DMS 273 treated with DMSO at 0.1 percent for 48 hours (cell line): Measurements from ENCODE around the gene EZH1.

Source experiments
- DNase-seq: peaks from one replicate; lab custom pipeline; 2025; lab: John Stamatoyannopoulos, UW

The EZH1 gene

DNA sequence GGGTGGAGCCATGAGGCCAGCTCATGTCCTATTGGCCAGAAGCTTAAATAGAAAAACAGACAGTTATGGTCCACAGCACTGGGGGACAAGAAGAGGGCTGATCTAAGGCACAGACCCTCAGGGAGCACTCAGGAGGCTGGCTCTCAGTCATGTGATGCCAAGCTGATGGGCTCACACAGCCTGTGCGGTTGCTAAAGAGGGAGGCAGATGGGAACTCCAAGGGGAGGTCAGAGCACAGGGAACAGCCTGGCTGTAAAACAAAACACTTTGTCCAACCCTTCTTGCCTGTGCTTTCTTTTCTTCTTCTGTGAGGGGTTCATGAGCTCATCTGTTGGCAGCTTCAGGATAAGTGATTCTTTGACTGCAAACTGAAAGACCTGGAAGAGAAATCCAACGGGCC is 35.3 kb downstream of the EZH1 start:
- DNase-seq = no peak

DNA sequence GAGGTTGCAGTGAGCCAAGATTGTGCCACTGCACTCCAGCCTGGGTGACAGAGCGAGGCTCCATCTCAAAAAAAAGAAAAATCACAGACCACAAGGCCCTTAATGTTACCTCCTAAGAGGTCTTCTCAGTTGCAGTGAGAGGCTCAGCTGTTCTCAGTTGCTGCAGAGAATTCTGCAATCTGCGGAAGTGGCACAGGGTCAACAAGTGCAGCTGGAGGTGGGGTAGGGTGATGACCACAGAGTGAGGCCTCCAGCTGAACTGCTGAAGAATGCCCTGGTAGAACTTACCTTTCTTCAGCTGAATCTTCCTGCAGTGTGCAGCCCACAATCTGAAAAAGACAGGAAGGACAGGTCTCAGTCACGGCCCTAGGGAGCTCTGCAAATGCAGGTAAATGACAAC is 36.3 kb downstream of the EZH1 start:
- no peak for DNase-seq

DNA sequence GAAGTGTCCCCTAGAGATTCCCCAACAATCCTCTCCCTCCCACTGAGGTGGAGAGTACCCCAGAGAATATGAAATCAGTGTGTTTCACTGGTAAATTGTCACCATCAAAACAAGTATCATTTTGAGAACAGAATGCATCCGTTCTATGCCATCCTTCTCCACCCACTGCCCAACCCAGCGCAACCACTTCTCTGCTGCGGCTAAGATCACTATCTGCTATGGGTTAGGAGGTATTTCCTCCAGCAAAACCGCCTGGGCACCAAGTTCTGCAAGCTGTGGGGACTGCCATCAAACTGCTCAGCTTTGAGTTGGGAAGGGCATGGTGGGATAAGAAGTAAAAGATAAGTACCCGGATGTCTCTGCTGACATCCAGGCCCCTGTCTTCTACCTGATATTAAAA is 38.1 kb downstream of the EZH1 start:
- no peak for DNase-seq

DNA sequence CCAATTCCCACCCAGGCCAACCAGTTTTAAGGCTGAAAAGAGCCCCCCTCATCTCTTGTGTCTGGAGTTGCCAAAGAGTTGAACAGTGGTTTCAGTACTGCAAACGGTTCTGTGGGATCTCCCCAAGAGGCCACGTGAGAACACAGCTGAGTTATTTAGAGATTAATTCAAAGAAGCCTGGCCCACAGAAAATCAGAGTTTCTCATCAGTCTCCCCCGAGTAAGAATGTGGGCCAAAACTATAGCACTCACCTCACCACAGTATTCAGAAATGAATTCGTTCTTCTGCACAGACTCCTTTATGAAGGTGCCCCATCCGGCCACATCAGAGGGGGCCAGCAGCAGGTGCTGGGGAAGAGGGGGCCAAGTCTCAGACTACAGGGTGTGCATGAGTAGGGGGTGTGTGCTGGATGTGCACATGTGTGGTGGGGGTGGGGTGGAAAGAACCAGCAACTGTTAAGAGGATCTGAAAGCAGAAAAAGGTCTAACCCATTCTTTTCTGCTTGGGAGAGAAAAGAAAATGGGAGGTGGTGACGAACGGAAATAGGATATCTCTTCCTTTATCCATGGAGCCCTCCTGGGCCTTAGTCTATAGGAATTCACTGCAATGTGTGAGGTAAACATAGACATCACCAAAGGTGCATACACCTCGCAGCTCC is 39.9 kb downstream of the EZH1 start:
- no peak for DNase-seq

DNA sequence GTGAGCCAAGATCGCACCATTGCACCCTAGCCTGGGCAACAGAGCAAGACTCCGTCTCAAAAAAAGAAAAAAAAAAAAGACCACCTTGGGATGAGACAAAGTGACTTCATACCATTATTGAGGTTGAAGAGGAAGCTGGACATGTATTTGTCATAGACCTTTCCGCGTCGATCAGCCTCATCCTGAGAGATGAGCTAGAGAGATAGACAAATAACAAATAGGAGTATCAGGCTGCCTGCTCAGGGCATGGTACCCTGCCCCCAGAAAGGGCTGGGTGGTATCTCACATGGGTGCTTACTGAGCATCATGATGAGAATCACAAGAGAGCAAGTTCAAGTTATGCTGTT is 40.4 kb downstream of the EZH1 start:
- no peak for DNase-seq

DNA sequence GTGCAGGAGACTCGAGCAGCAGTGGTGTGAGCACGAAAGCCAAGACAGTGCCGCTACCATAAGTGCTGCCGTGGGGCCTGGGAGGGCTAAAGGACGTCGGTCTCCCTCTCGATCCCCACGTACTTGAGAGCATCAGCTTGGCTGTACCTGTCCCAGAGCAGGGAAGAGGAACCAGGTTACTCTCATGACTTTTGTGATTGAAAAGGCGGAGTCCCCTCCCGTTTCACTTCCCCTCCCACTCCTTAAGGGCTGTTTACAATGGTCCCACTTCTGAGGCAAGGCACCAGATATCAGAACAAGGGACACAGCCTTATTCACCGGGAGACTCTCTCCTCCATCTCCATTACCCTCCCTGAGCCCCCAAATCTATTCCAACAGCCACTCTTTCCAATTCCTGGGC is 42.4 kb downstream of the EZH1 start:
- DNase-seq = no peak

DNA sequence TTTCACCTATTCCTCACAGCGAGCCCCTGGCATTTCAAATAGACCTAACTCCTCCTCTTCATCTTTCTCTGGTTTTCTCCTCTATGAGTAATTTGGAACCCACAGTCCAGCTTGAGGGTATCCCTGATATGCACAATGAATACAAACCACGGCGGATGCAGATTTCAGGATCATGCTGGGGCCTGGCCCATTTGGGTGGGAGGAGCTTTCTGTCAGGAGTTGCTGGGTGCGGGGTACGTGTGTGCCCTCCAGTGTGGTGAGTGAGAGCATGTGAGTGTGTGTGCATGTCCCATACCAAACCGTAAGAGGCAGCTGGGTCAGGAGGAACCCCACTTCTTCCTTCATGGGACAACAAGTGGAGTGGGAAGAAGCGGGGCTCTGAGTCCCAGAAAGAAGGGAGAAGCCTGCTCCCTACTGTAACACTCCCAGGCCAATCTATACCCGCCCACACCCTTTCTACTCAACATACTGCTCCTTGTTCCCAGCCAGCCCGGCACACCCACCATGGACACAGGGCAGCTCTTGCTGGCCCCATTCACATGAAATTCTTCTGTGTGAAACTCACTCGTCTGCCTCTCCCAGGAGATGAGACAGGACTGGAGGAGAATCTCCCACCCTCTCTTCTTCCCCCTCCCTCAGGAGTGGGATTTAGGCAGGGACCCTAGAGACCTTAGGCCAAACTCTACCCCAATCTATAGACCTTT is 44.1 kb downstream of the EZH1 start:
- DNase-seq = no peak

DNA sequence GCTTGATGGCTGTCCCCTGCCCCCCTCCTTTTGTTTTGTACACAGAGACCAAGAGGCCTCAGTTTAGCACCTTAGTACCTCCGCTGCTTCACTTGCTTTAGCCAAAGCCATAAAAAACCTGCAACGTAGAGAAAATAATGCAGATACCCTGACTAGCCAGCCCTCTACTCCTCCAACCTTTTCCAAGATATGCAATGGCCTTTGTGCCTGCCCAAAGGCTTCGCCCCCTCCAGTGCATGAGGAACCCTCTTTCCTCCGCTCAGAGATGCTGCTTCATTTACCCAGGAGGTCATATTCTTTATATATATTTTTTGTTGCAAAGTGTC is 45.5 kb downstream of the EZH1 start:
- DNase-seq = no peak

DNA sequence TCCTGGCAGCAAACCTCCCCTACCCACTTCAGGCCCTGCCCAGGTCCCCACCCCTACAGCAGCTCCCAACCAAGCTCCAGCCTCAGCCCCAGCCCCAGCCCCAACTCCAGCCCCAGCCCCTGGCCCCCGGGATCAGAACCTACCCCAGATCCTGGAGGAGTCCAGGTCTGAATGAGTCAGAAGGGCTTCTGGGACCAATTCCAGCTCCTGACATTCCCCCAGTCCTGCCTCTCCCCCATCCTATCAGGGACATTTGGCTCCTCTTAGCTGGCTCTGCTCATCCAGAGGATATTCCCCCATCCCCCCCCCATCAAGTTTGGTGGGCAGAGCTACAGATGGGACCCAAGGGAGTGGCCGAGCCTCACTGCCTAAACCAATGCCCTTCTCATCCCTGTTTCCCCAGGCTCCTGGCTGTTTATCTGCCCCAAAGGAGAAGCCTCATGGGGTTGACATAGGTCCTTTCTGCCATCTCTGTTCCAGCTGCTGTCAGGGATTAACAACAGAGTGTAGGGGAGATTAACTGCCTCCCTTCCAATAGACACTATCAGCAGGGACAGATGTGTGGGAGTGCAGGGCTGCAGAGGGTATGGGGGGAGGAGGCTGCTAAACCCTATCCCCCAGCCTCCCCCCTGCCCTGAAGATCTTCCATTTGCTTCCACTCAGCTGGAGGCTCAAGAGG is 46.0 kb downstream of the EZH1 start:
- DNase-seq = peak; percentile 10

DNA sequence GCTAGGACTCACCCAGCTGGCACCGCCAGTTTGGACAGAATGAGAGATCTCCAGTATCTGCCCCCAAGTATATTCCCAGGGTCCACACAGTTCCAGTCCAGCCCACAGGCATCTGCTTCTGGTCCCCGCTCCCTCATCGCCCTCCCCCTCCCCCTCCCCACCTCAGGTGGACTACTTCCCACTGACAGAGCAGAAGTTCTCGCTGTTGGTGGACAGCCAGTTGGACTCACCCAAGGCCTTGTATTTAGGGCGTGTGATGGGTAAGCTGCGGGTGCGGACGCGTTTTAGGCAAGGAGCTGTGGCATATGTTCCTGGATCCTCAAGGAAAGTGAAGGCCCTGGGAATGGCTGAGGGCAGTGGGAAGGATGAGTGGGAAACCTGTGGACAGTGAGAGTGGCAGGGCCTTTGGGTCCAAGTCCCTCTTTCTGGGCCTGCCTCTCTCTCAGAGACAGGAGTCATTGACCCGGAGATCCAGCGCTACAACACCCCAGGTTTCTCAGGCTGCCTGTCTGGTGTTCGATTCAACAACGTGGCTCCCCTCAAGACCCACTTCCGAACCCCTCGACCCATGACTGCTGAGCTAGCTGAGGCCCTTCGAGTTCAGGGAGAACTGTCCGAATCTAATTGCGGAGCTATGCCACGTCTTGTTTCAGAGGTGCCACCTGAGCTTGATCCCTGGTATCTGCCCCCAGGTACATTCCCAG is 47.6 kb downstream of the EZH1 start:
- DNase-seq = no peak

DNA sequence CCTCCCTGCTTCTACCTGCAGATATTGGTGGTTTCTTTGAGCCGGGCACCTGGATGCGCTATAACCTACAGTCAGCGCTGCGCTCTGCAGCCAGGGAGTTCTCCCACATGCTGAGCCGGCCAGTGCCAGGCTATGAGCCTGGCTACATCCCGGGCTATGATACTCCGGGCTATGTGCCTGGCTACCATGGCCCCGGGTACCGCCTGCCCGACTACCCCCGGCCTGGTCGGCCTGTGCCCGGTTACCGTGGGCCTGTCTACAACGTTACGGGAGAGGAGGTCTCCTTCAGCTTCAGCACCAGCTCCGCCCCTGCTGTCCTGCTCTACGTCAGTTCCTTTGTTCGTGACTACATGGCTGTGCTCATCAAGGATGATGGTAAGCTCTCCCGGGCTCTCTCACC is 49.3 kb downstream of the EZH1 start:
- no peak for DNase-seq

DNA sequence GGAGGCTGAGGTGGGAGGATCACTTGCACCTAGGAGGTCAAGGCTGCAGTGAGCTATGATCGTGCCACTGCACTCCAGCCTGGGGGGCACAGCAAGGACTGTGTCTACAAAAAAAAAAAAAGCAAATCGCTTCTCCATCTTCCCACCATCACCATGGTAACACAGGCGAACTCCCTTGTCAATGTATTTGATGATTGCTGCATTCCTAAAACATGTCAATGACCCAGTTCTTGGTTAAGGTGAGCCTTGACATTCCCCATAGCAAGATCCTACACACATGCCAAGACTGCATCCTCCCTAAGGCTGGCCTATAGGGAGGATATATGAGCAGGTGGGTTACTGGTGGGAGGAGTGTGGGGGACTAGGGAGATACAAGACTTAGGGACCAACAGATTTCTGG is 50.3 kb downstream of the EZH1 start:
- DNase-seq = no peak

DNA sequence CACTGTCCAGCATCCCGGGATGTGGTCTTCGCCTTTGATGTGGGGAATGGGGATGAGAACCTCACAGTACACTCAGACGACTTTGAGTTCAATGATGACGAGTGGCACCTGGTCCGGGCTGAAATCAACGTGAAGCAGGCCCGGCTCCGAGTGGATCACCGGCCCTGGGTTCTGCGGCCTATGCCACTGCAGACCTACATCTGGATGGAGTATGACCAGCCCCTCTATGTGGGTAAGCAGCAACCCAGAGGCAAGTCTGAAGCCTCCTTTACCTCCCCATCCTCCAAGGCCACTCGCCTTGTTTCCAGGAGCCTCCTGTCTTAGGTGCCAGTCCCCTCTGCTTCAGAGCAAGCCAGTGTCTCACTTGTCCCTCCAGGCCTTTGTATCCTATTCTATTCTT is 52.4 kb downstream of the EZH1 start:
- no peak for DNase-seq

DNA sequence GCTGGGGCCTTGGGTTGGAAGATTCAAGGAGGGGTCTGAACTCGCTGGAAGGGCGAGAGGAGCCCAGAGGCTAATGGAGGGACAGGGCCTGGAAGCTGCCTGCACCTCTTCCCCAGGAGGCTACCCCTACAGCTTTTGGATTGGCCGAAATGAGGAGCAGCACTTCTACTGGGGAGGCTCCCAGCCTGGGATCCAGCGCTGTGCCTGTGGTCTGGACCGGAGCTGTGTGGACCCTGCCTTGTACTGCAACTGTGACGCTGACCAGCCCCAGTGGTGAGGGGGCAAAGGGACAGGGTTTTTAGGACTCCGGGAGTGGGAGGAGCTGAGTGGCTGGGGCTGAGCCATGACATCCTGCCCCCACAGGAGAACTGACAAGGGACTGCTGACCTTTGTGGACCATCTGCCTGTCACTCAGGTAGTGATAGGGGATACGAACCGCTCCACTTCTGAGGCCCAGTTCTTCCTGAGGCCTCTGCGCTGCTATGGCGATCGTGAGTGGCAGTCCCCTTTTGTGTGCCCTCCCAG is 53.8 kb downstream of the EZH1 start:
- no peak for DNase-seq

DNA sequence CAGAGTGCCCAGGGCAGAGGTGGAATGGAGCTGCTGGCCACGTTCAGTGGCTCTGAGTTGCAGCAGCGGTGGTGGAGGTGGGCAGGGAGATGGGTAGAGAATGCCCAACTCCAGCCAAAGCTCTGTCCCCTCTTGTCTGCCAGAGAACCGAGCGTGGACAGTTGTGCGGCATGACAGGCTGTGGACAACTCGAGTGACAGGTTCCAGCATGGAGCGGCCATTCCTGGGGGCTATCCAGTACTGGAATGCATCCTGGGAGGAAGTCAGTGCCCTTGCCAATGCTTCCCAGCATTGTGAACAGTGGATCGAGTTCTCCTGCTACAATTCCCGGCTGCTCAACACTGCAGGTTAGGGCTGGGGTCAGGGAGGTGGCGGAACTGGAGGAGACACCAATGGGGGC is 54.2 kb downstream of the EZH1 start:
- no peak for DNase-seq

DNA sequence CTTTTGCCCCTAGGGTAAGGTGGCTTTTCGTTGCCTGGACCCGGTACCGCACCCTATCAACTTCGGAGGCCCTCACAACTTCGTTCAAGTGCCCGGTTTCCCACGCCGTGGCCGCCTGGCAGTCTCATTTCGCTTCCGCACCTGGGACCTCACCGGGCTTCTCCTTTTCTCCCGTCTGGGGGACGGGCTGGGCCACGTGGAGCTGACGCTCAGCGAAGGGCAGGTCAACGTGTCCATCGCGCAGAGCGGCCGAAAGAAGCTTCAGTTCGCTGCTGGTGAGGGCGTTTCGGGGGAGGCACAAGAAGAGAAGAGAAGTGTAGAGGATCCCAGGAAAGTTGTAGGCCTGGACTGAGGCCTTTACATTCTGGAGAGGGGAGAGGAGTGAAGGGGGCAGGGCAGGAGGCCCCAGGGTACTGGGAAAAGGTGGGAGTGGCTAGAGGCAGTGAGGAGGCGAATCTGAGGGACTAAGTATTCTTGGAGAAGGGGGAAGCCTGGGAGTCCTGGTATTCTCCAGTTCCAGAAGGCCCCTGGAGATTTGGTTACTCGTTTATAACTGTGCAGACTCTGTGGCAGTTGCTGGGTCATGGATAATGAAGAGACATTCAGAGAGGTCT is 57.0 kb downstream of the EZH1 start:
- DNase-seq = no peak

DNA sequence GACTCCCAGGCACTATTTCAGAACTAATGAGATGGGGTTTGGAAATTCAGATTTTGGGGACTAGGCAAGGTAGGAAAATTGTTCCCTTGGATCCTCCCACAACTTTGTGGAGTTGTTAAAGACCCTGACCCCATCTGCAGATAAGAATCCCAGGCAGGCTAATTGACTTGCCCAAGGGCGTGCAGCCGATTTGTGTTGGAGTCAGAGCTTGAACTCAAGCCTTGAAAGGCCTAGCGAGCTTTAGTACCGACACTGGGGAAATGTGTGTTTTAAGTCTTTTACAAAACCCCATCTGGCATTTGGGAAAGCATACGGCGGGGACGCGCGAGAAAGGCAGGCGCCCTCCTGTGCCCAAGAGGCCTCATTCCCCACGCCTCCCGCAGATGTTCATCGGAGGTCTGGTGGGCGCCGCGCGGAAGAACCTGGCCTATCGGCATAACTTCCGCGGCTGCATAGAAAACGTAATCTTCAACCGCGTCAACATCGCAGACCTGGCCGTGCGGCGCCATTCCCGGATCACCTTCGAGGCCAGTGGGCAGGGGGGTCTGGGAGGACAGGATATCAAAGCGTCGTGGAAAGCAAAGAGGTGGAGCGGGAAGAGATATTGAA is 58.2 kb downstream of the EZH1 start:
- no peak for DNase-seq

DNA sequence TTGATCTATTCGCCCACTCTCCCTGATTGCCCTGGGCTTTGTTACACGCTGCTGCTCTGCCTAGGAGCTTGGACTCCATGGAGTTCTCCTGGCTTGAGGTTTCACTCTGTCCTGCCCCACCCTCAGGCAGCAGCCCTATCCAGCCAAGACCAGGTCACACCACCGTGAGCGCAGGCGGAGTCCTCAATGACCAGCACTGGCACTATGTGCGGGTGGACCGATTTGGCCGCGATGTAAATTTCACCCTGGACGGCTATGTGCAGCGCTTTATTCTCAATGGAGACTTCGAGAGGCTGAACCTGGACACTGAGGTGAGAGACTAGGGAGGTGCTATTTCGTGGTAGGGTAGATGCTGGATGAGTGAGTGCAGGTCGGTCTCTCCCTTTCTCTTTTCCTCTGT is 59.0 kb downstream of the EZH1 start:
- DNase-seq = no peak

DNA sequence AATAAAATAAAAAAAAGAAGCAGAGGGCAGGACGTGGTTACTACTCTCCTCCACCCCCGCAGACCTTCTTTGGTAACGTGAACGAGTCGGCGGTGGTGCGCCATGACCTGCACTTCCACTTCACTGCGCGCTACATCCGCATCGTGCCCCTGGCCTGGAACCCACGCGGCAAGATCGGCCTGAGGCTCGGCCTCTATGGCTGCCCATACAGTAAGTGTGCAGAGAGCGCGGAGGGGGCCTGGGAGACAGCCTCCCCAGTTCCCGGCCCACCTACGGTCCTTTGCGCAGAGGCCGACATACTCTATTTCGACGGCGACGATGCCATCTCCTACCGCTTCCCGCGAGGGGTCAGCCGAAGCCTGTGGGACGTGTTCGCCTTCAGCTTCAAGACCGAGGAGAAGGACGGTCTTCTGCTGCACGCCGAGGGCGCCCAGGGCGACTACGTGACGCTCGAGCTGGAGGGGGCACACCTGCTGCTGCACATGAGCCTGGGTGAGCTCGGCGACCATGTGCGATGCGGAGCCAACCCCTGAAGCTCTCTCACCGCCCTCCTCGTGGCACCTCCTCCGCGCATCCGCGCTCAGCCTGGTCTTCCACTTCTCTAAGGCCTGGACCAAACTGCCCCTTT is 59.8 kb downstream of the EZH1 start:
- no peak for DNase-seq

DNA sequence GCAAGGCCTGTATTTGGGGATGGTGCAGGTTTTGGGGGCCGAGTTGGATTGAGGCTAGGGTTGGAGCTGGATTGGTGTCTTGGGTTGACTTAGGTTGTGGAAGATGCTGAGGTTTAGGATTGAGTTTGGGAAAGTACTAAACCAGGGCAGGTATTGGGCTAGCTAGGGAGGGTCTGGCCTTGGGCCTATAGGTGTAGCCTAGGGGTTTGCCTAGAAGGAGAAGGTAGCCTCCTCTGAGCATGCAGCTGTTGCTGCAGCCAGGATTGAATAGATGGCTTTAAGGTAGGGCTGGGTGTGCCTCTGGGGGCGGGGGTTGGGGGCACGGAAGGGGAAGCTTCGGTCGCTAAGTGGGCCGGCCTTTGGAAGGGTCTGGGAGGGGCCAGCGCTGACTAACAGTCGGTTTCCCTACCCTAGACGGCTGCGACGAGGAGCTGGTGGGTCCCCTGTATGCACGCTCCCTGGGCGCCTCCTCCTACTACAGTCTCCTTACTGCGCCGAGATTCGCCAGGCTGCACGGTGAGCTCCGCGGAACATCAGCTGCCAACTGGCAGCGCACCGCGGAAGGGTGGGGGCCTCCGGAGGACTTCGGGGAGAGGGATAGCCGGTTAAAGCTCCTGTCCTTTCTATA is 61.3 kb downstream of the EZH1 start:
- no peak for DNase-seq
